Peyer's patch (tissue), 4 donors: Measurements from ENCODE around the gene BICD1.

ENCODE experiments used
- CTCF ChIP-seq, 6 experiments: fragments of 450-650 bp in 4 of 6; fragments of 200-600 bp in 2 of 6; sonication (generic) in 1 of 6; IDR thresholded peaks; one replicate each; pipeline ENCODE4 v1.5.1; 2017 to 2019; ENCODE audit warnings: antibody characterized with exemption in 6 of 6, mild to moderate bottlenecking in 3 of 6, moderate library complexity in 1 of 6
- POLR2A ChIP-seq, 2 donors: fragments of 450-650 bp; IDR thresholded peaks; one replicate each; pipeline ENCODE4 v1.5.1; 2017; ENCODE audit warnings: antibody characterized with exemption in 2 of 2, mild to moderate bottlenecking in 2 of 2, moderate library complexity in 2 of 2

GRCh38 chr12:32158525-32158924 is 51.9 kb downstream of the BICD1 start:
- TF ChIP-seq CTCF (IDR thresholded peaks at IDR 0.05): no peak
- TF ChIP-seq POLR2A (IDR thresholded peaks at IDR 0.05): no peak
